HEK293 (cell line): Measurements from ENCODE around the gene KRTAP5-8.

Experiments used
- CTCF ChIA-PET: fragments of 350-600 bp; formaldehyde crosslinking; extraction: SDS; loops from one replicate; lab custom pipeline; 2021; ENCODE audit warnings: antibody characterized with exemption; lab: Yijun Ruan, JAX
- POLR2A ChIA-PET: fragments of 300-600 bp; formaldehyde crosslinking; extraction: SDS; loops from one replicate; lab custom pipeline; 2020; ENCODE audit warnings: antibody characterized with exemption, inconsistent platforms; lab: Yijun Ruan, JAX
- H3K27ac ChIP-seq: fragments of 200-500 bp; sonication (Bioruptor generic); 2 replicates; pipeline ENCODE4 v1.5.1; 2014; ENCODE audit warnings: low read depth, low read length, control low read depth, inconsistent platforms; ENCODE audit errors: extremely low read depth
- H3K36me3 ChIP-seq, 2 experiments: fragments of 200-500 bp in 1 of 2; sonication (Bioruptor generic) in 1 of 2; 1 replicate in 1 of 2; 2 replicates in 1 of 2; pipeline ENCODE4 v1.5.1; 2014 to 2017; ENCODE audit warnings: inconsistent platforms in 2 of 2, low read length in 2 of 2; ENCODE audit not compliant: control insufficient read depth in 2 of 2, insufficient read depth in 1 of 2
- H3K4me1 ChIP-seq: fragments of 200-500 bp; sonication (Bioruptor generic); 2 replicates; pipeline ENCODE4 v1.5.1; 2014; ENCODE audit warnings: mild to moderate bottlenecking, low read length, inconsistent platforms; ENCODE audit not compliant: control insufficient read depth, insufficient read depth
- H3K4me3 ChIP-seq: 2 replicates; pipeline ENCODE4 v1.5.1; 2011; ENCODE audit warnings: low read depth, mild to moderate bottlenecking, control low read depth, low read length, moderate library complexity
- H3K9me3 ChIP-seq: fragments of 200-500 bp; sonication (Bioruptor generic); 2 replicates; pipeline ENCODE4 v1.5.1; 2014; ENCODE audit warnings: low read depth, low read length, inconsistent platforms; ENCODE audit not compliant: control insufficient read depth, insufficient read depth
- FEZF1 ChIP-seq: fragments of 450-650 bp; formaldehyde crosslinking; IDR thresholded peaks from 2 replicates; pipeline ENCODE4 v1.5.1; 2016; ENCODE audit warnings: missing biosample characterization, missing genetic modification characterization
- GFI1B ChIP-seq: fragments of 450-650 bp; formaldehyde crosslinking; IDR thresholded peaks from 2 replicates; pipeline ENCODE4 v1.5.1; 2016; ENCODE audit warnings: missing biosample characterization, missing genetic modification characterization
- GLIS1 ChIP-seq: fragments of 450-650 bp; formaldehyde crosslinking; IDR thresholded peaks from 2 replicates; pipeline ENCODE4 v1.5.1; 2016; ENCODE audit warnings: missing biosample characterization, missing genetic modification characterization
- IKZF3 ChIP-seq: fragments of 450-650 bp; IDR thresholded peaks from 2 replicates; pipeline ENCODE4 v1.5.0; 2018; ENCODE audit warnings: missing biosample characterization, mild to moderate bottlenecking, missing genetic modification characterization, moderate library complexity
- KLF16 ChIP-seq: fragments of 450-650 bp; formaldehyde crosslinking; IDR thresholded peaks from 2 replicates; pipeline ENCODE4 v1.5.1; 2017; ENCODE audit warnings: missing biosample characterization, missing genetic modification characterization
- SCRT1 ChIP-seq: fragments of 450-650 bp; formaldehyde crosslinking; IDR thresholded peaks from 2 replicates; pipeline ENCODE4 v1.5.1; 2016; ENCODE audit warnings: missing biosample characterization, missing genetic modification characterization, borderline replicate concordance
- SCRT2 ChIP-seq: fragments of 450-650 bp; formaldehyde crosslinking; IDR thresholded peaks from 2 replicates; pipeline ENCODE4 v1.5.1; 2016; ENCODE audit warnings: missing biosample characterization, missing genetic modification characterization
- SP7 ChIP-seq: fragments of 450-650 bp; formaldehyde crosslinking; IDR thresholded peaks from 2 replicates; pipeline ENCODE4 v1.5.1; 2016; ENCODE audit warnings: missing biosample characterization, missing genetic modification characterization
- ZBTB17 ChIP-seq: fragments of 450-650 bp; formaldehyde crosslinking; IDR thresholded peaks from 2 replicates; pipeline ENCODE4 v1.5.1; 2016; ENCODE audit warnings: missing biosample characterization, missing genetic modification characterization
- ZFHX2 ChIP-seq: fragments of 450-650 bp; formaldehyde crosslinking; conservative IDR thresholded peaks from 2 replicates; pipeline ENCODE4 v1.5.1; 2016; ENCODE audit warnings: missing biosample characterization, missing genetic modification characterization
- ZIC2 ChIP-seq: fragments of 450-650 bp; formaldehyde crosslinking; IDR thresholded peaks from 2 replicates; pipeline ENCODE4 v1.5.1; 2016; ENCODE audit warnings: missing biosample characterization, missing genetic modification characterization
- ZNF112 ChIP-seq: fragments of 450-650 bp; formaldehyde crosslinking; IDR thresholded peaks from 2 replicates; pipeline ENCODE4 v1.5.0; 2017; ENCODE audit warnings: missing biosample characterization, missing genetic modification characterization
- ZNF184 ChIP-seq: fragments of 450-650 bp; IDR thresholded peaks from 2 replicates; pipeline ENCODE4 v1.5.1; 2018; ENCODE audit warnings: missing biosample characterization, mild to moderate bottlenecking, missing genetic modification characterization
- ZNF391 ChIP-seq: fragments of 450-650 bp; formaldehyde crosslinking; IDR thresholded peaks from 2 replicates; pipeline ENCODE4 v1.5.1; 2016; ENCODE audit warnings: low read depth, missing biosample characterization, missing genetic modification characterization, borderline replicate concordance
- ZNF610 ChIP-seq: fragments of 450-650 bp; formaldehyde crosslinking; IDR thresholded peaks from 2 replicates; pipeline ENCODE4 v1.5.1; 2016; ENCODE audit warnings: missing biosample characterization, missing genetic modification characterization, borderline replicate concordance
- ZNF645 ChIP-seq: fragments of 450-650 bp; formaldehyde crosslinking; IDR thresholded peaks from 2 replicates; pipeline ENCODE4; 2016; ENCODE audit warnings: missing biosample characterization, missing genetic modification characterization
- ZNF654 ChIP-seq: fragments of 450-650 bp; formaldehyde crosslinking; IDR thresholded peaks from 2 replicates; pipeline ENCODE4 v1.5.1; 2016; ENCODE audit warnings: low read depth, missing biosample characterization, missing genetic modification characterization
- ZSCAN16 ChIP-seq: fragments of 450-650 bp; formaldehyde crosslinking; IDR thresholded peaks from 2 replicates; pipeline ENCODE4 v1.5.1; 2016; ENCODE audit warnings: missing biosample characterization, missing genetic modification characterization
- ZXDB ChIP-seq: fragments of 450-650 bp; formaldehyde crosslinking; IDR thresholded peaks from 2 replicates; pipeline ENCODE4 v1.5.1; 2016; ENCODE audit warnings: missing biosample characterization, missing genetic modification characterization
- TF ChIP-seq, protein P1 (sequence below): fragments of 450-650 bp; formaldehyde crosslinking; IDR thresholded peaks from 2 replicates; pipeline ENCODE4 v1.5.1; 2017; ENCODE audit warnings: missing biosample characterization, missing genetic modification characterization
- TF ChIP-seq, protein P2 (sequence below): fragments of 450-650 bp; formaldehyde crosslinking; IDR thresholded peaks from 2 replicates; pipeline ENCODE4 v1.5.1; 2016; ENCODE audit warnings: missing biosample characterization, missing genetic modification characterization
- TF ChIP-seq, protein P3 (sequence below): fragments of 450-650 bp; formaldehyde crosslinking; IDR thresholded peaks from 2 replicates; pipeline ENCODE4 v1.5.1; 2016; ENCODE audit warnings: missing biosample characterization, missing genetic modification characterization
- TF ChIP-seq, protein P4 (sequence below): fragments of 450-650 bp; formaldehyde crosslinking; IDR thresholded peaks from 2 replicates; pipeline ENCODE4 v1.5.1; 2016; ENCODE audit warnings: missing biosample characterization, missing genetic modification characterization, low read depth

The KRTAP5-8 gene

GRCh38 chr11:71495286-71496230 lies 42.3 kb upstream of the KRTAP5-8 start:
- H3K4me1 ChIP-seq: no peaks in the 10 kb centered on the region
- H3K36me3 ChIP-seq: peaks cover 0 to 79% of the 10 kb centered on the region in 2 experiments; a peak in 1 of 3 replicates

GRCh38 chr11:71496421-71496820 lies 41.4 kb upstream of the KRTAP5-8 start:
- H3K27ac ChIP-seq: no peak overlapping the region
- H3K4me1 ChIP-seq: no peaks in the 10 kb centered on the region
- H3K9me3 ChIP-seq: no peaks in the 10 kb centered on the region
- ChIA-PET CTCF (no interaction called here), POLR2A (no interaction called here)
- peaks cover 0 to 79% of the 10 kb centered on the region in 2 experiments; a peak in 1 of 3 replicates for H3K36me3 ChIP-seq
- H3K4me3 ChIP-seq: no peak overlapping the region
- TF ChIP-seq SP7 (tag by site-specific recombination) (no peak), ZIC2 (tag by site-specific recombination) (no peak), ZNF645 (tag by site-specific recombination) (no peak), KLF16 (tag by site-specific recombination) (no peak), ZNF654 (no peak), ZFHX2 (tag by site-specific recombination) (no peak), ZNF112 (tag by site-specific recombination) (no peak), ZNF184 (tag by site-specific recombination) (no peak), ZNF391 (tag by site-specific recombination) (no peak), ZNF610 (tag by site-specific recombination) (no peak), ZXDB (tag by site-specific recombination) (no peak), SCRT2 (tag by site-specific recombination) (no peak), ZSCAN16 (no peak), GLIS1 (tag by site-specific recombination) (no peak), FEZF1 (no peak)
- TF ChIP-seq, protein P1, sequence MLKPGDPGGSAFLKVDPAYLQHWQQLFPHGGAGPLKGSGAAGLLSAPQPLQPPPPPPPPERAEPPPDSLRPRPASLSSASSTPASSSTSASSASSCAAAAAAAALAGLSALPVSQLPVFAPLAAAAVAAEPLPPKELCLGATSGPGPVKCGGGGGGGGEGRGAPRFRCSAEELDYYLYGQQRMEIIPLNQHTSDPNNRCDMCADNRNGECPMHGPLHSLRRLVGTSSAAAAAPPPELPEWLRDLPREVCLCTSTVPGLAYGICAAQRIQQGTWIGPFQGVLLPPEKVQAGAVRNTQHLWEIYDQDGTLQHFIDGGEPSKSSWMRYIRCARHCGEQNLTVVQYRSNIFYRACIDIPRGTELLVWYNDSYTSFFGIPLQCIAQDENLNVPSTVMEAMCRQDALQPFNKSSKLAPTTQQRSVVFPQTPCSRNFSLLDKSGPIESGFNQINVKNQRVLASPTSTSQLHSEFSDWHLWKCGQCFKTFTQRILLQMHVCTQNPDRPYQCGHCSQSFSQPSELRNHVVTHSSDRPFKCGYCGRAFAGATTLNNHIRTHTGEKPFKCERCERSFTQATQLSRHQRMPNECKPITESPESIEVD: no peak
- TF ChIP-seq, protein P2, sequence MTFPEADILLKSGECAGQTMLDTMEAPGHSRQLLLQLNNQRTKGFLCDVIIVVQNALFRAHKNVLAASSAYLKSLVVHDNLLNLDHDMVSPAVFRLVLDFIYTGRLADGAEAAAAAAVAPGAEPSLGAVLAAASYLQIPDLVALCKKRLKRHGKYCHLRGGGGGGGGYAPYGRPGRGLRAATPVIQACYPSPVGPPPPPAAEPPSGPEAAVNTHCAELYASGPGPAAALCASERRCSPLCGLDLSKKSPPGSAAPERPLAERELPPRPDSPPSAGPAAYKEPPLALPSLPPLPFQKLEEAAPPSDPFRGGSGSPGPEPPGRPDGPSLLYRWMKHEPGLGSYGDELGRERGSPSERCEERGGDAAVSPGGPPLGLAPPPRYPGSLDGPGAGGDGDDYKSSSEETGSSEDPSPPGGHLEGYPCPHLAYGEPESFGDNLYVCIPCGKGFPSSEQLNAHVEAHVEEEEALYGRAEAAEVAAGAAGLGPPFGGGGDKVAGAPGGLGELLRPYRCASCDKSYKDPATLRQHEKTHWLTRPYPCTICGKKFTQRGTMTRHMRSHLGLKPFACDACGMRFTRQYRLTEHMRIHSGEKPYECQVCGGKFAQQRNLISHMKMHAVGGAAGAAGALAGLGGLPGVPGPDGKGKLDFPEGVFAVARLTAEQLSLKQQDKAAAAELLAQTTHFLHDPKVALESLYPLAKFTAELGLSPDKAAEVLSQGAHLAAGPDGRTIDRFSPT: no peak

More at GRCh38 chr11:71495286-71496230, 42.3 kb upstream of the KRTAP5-8 start:
- H3K4me3 ChIP-seq: no peak overlapping the region
- TF ChIP-seq SCRT1 (tag by site-specific recombination): no peak
- TF ChIP-seq GFI1B: no peak
- TF ChIP-seq, protein P3, sequence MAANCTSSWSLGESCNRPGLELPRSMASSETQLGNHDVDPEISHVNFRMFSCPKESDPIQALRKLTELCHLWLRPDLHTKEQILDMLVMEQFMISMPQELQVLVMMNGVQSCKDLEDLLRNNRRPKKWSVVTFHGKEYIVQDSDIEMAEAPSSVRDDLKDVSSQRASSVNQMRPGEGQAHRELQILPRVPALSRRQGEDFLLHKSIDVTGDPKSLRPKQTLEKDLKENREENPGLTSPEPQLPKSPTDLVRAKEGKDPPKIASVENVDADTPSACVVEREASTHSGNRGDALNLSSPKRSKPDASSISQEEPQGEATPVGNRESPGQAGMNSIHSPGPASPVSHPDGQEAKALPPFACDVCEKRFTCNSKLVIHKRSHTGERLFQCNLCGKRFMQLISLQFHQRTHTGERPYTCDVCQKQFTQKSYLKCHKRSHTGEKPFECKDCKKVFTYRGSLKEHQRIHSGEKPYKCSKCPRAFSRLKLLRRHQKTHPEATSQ: no peak
- TF ChIP-seq, protein P4, sequence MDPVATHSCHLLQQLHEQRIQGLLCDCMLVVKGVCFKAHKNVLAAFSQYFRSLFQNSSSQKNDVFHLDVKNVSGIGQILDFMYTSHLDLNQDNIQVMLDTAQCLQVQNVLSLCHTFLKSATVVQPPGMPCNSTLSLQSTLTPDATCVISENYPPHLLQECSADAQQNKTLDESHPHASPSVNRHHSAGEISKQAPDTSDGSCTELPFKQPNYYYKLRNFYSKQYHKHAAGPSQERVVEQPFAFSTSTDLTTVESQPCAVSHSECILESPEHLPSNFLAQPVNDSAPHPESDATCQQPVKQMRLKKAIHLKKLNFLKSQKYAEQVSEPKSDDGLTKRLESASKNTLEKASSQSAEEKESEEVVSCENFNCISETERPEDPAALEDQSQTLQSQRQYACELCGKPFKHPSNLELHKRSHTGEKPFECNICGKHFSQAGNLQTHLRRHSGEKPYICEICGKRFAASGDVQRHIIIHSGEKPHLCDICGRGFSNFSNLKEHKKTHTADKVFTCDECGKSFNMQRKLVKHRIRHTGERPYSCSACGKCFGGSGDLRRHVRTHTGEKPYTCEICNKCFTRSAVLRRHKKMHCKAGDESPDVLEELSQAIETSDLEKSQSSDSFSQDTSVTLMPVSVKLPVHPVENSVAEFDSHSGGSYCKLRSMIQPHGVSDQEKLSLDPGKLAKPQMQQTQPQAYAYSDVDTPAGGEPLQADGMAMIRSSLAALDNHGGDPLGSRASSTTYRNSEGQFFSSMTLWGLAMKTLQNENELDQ (tag by site-specific recombination): no peak
- no peak for TF ChIP-seq ZBTB17 (tag by site-specific recombination)
- TF ChIP-seq ZIC2 (tag by site-specific recombination): no peak
- TF ChIP-seq IKZF3 (tag by site-specific recombination): no peak
- TF ChIP-seq, all 188 proteins: peak for 0
- Histone ChIP-seq H3K9me3 (no peaks in the 10 kb centered on the region), H3K27ac (no peak overlapping the region)
- POLR2A ChIA-PET: no interaction called here
- CTCF ChIA-PET: no interaction called here
